Measurements from ENCODE around the gene CLEC4A.
"Not testable (repeated sequence)": the region's sequence is repeated elsewhere in the genome, so short reads cannot be mapped to it uniquely, and the experiment has no call there.

DNA sequence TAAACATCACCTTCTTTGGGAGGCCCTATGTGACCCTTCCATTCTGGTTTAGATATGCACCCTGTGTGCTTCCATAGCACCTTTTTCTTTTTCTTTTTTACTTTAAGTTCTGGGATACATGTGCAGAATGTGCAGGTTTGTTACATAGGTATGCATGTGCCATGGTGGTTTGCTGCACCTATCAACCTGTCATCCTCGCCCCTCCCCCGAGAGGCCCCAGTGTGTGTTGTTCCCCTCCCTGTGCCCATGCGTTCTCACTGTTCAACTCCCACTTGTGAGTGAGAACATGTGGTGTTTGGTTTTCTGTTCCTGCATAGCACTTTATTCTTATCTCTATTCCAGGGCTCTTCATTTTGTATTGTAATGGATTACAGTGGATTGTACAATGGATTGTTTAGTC is 39.1 kb upstream of the CLEC4A start:
- TF ChIP-seq, protein P1, sequence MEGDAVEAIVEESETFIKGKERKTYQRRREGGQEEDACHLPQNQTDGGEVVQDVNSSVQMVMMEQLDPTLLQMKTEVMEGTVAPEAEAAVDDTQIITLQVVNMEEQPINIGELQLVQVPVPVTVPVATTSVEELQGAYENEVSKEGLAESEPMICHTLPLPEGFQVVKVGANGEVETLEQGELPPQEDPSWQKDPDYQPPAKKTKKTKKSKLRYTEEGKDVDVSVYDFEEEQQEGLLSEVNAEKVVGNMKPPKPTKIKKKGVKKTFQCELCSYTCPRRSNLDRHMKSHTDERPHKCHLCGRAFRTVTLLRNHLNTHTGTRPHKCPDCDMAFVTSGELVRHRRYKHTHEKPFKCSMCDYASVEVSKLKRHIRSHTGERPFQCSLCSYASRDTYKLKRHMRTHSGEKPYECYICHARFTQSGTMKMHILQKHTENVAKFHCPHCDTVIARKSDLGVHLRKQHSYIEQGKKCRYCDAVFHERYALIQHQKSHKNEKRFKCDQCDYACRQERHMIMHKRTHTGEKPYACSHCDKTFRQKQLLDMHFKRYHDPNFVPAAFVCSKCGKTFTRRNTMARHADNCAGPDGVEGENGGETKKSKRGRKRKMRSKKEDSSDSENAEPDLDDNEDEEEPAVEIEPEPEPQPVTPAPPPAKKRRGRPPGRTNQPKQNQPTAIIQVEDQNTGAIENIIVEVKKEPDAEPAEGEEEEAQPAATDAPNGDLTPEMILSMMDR (conservative IDR thresholded peaks at IDR 0.05; ENCODE audit: low read length), result not testable (repeated sequence)
- not testable (repeated sequence) for TF ChIP-seq EZH2phosphoT487 (IDR thresholded peaks at IDR 0.05; ENCODE audit: borderline replicate concordance)
